WERI-Rb-1 (cell line): ENCODE measurements around the gene DIAPH2.

Experiments used
- DNase-seq: peaks from one replicate; pipeline ENCODE4 v3.0.0-alpha.2; 2020
- H3K27ac ChIP-seq: fragments of 250-450 bp; sonication (Bioruptor Pico); 2 replicates; pipeline ENCODE4 v1.5.1; 2020; ENCODE audit warnings: mild to moderate bottlenecking, moderate library complexity
- H3K27me3 ChIP-seq: fragments of 250-450 bp; sonication (Bioruptor Pico); 2 replicates; pipeline ENCODE4 v1.5.1; 2021; ENCODE audit warnings: mild to moderate bottlenecking, low read depth, moderate library complexity; ENCODE audit not compliant: insufficient read depth, severe bottlenecking
- H3K36me3 ChIP-seq: fragments of 250-450 bp; sonication (Bioruptor Pico); 2 replicates; pipeline ENCODE4 v1.5.1; 2020; ENCODE audit warnings: mild to moderate bottlenecking, moderate library complexity
- H3K4me3 ChIP-seq: 2 replicates; pipeline ENCODE4 v1.5.1; 2011; ENCODE audit warnings: low read depth, mild to moderate bottlenecking, control low read depth, low read length
- H3K9me3 ChIP-seq: fragments of 250-450 bp; sonication (Bioruptor Pico); 2 replicates; pipeline ENCODE4 v1.5.1; 2021; ENCODE audit warnings: mild to moderate bottlenecking, moderate library complexity; ENCODE audit not compliant: severe bottlenecking
- CTCF ChIP-seq: IDR thresholded peaks from 2 replicates; pipeline ENCODE4 v1.5.1; 2011; ENCODE audit warnings: low read depth, mild to moderate bottlenecking, control low read depth, inconsistent platforms, low read length

Gene DIAPH2

DNA sequence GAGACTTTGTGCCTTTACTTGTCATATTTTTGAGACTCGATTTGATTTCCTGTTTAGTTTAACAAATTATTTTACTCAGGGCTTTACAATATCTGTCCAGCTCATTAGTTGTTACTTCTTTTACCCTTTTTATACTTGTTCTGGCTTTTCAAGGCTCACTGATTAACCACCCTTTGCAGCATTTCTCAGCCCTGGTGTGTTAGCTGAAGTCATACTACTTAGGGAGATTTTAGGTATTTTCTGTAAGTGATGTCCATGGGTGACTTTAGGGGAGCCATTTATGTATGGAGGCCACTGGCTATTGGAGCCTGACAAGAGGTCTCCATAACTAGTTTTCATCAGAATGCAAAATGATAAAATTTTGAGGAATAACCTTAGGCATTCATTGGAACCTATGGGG is 346.3 kb downstream of the DIAPH2 start:
- no peak for TF ChIP-seq CTCF
- Histone ChIP-seq H3K27ac (no peak overlapping the region), H3K36me3 (no peaks in the 10 kb centered on the region), H3K9me3 (no peaks in the 10 kb centered on the region), H3K27me3 (no peaks in the 10 kb centered on the region), H3K4me3 (no peak overlapping the region)
- no peak for DNase-seq

- Histone ChIP-seq H3K9me3 (no peaks in the 10 kb centered on the region), H3K36me3 (no peaks in the 10 kb centered on the region), H3K27ac (no peak overlapping the region), H3K27me3 (no peaks in the 10 kb centered on the region), H3K4me3 (no peak overlapping the region)
- no peak for TF ChIP-seq CTCF
- no peak for DNase-seq
Measured at GRCh38 chrX:97039363-97040029, 354.9 kb downstream of the DIAPH2 start.

DNA sequence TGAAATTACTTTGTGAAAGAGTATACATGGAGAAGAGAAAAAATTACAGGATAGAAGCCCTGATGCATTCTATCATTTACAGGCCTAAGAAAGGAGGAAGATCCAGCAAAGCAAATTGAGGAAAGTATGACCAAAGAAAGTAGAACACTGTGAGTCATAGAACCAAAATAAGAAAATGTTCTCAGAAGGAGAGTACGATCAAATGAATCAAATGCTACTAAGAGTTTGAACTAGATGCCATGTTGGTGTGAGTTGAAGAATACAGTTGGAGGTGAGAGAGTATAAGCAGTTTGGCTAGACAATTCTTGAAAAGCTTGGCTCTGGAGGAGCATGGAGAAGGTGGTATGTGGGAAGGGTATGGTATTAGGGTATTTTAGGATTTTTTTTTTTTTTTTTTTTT is 360.8 kb downstream of the DIAPH2 start:
- H3K27me3 ChIP-seq, result no peaks in the 10 kb centered on the region
- H3K4me3 ChIP-seq, result no peak overlapping the region
- H3K36me3 ChIP-seq, result no peaks in the 10 kb centered on the region
- no peaks in the 10 kb centered on the region for H3K9me3 ChIP-seq
- no peak overlapping the region for H3K27ac ChIP-seq
- DNase-seq, result no peak
- no peak for TF ChIP-seq CTCF

GRCh38 chrX:97046867-97047266 is 362.2 kb downstream of the DIAPH2 start:
- no peak overlapping the region for H3K4me3 ChIP-seq
- no peaks in the 10 kb centered on the region for H3K36me3 ChIP-seq
- H3K27me3 ChIP-seq, result no peaks in the 10 kb centered on the region
- TF ChIP-seq CTCF, result no peak
- no peak for DNase-seq
- H3K27ac ChIP-seq, result no peak overlapping the region
- no peaks in the 10 kb centered on the region for H3K9me3 ChIP-seq

DNA sequence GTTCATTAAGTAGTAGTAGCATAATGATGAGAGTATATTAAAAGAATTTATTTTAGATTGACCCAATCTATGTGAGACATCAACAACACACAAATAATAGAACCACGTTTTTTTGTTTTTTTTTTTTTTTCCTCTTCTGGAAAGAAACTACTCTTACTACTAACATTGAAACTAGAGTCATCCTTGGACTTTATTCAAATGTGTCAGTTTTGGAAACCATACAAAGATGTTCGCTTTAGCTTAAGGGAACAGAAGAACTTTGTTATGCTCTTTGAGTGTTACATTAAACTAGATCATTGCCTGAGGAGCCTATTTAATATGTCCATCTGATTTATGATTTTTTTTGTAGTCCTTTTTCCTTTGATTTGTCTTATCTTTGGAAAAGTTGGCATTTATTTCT is 365.8 kb downstream of the DIAPH2 start:
- Histone ChIP-seq H3K27ac (no peak overlapping the region), H3K36me3 (no peaks in the 10 kb centered on the region), H3K4me3 (no peak overlapping the region), H3K27me3 (no peaks in the 10 kb centered on the region), H3K9me3 (no peaks in the 10 kb centered on the region)
- no peak for DNase-seq
- no peak for TF ChIP-seq CTCF

DNA sequence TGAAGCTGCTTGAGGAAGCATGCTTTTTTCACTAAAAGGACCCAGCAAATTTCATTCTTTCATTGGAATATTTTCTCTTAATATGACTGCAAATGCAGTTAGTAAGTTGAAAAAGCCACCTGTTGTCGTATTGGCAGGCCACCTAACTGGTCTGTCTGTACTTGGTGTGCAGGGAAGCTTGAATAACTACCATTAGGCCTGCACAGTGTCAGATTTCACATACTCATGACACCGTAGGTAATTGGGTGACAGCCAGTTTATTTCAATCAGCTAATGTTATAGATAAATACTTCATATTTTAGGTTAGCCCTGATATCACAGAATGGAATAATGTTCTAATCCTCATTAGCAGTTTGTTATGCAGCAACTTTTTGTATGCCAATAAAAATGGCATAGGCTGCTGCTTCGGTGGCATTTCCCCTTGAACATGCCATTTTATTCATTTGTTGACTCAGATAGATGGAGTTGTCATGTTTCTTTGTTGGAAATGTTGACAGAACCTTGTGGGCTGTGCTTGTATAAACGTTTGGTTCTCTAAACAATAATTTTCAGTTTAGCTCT is 372.8 kb downstream of the DIAPH2 start:
- Histone ChIP-seq H3K27me3 (peaks cover 5% of the 10 kb centered on the region), H3K36me3 (no peaks in the 10 kb centered on the region), H3K4me3 (no peak overlapping the region), H3K27ac (no peak overlapping the region), H3K9me3 (no peaks in the 10 kb centered on the region)
- no peak for TF ChIP-seq CTCF
- DNase-seq, result no peak
